Osteoblast (primary cell): Measurements from ENCODE around the gene PDP2. TPM values are rescaled to one million over a fixed set of nuclear protein-coding genes. Genes with fewer than 3 reads are reported as not detected.
A peak's percentile ranks its signal among the peaks of the same experiment; 100 is the strongest.

Source experiments
- DNase-seq: peaks from one replicate; pipeline ENCODE4 v3.0.0; 2011; ENCODE audit warnings: low spot score, mixed read lengths; ENCODE audit not compliant: insufficient read length; ENCODE audit errors: missing footprints
- H2AFZ ChIP-seq: 2 replicates; pipeline ENCODE4 v1.6.0; 2011; ENCODE audit warnings: mild to moderate bottlenecking, low read length
- H3K27ac ChIP-seq: 2 replicates; pipeline ENCODE4 v1.5.1; 2011; ENCODE audit warnings: mild to moderate bottlenecking, low read depth, low read length, moderate library complexity
- H3K27me3 ChIP-seq: 2 replicates; pipeline ENCODE4 v1.6.0; 2012; ENCODE audit warnings: mild to moderate bottlenecking, control low read depth, inconsistent platforms, low read length, moderate library complexity; ENCODE audit not compliant: insufficient read depth
- H3K36me3 ChIP-seq: 2 replicates; pipeline ENCODE4 v1.5.1; 2011; ENCODE audit warnings: mild to moderate bottlenecking, low read length, control low read depth, moderate library complexity; ENCODE audit not compliant: insufficient read depth
- H3K4me1 ChIP-seq: 2 replicates; pipeline ENCODE4 v1.5.1; 2011; ENCODE audit warnings: mild to moderate bottlenecking, low read length, control low read depth, moderate library complexity; ENCODE audit not compliant: insufficient read depth
- H3K4me2 ChIP-seq: 2 replicates; pipeline ENCODE4 v1.6.0; 2011; ENCODE audit warnings: mild to moderate bottlenecking, low read length; ENCODE audit not compliant: insufficient read depth
- H3K4me3 ChIP-seq: fragments of 200-600 bp; sonication (generic); 3 replicates; pipeline ENCODE4 v1.5.1; 2012; ENCODE audit warnings: mild to moderate bottlenecking, low read length, inconsistent platforms; ENCODE audit not compliant: insufficient read depth
- H3K79me2 ChIP-seq: 2 replicates; pipeline ENCODE4 v1.6.0; 2012; ENCODE audit warnings: mild to moderate bottlenecking, low read length, control low read depth, inconsistent platforms; ENCODE audit not compliant: insufficient read depth
- H3K9me3 ChIP-seq: 2 replicates; pipeline ENCODE4 v1.5.1; 2011; ENCODE audit warnings: low read depth, low read length, control low read depth
- H4K20me1 ChIP-seq: 2 replicates; pipeline ENCODE4 v1.6.0; 2012; ENCODE audit warnings: mild to moderate bottlenecking, low read length, control low read depth; ENCODE audit not compliant: insufficient read depth
- total RNA-seq: library from RNA; depleted of rRNA; stranded (reverse); fragments of >200 nt; gene quantifications from 2 replicates; pipeline ENCODE4 v1.2.3, GENCODE V29; 2012
- TF ChIP-seq, protein P1 (sequence below): IDR thresholded peaks from 2 replicates; pipeline ENCODE4 v1.5.1; 2011; ENCODE audit warnings: mild to moderate bottlenecking, low read depth, low read length, moderate library complexity; ENCODE audit errors: extremely low read depth

The PDP2 gene
- total RNA-seq, 1 donor, result 13.8 TPM

DNA sequence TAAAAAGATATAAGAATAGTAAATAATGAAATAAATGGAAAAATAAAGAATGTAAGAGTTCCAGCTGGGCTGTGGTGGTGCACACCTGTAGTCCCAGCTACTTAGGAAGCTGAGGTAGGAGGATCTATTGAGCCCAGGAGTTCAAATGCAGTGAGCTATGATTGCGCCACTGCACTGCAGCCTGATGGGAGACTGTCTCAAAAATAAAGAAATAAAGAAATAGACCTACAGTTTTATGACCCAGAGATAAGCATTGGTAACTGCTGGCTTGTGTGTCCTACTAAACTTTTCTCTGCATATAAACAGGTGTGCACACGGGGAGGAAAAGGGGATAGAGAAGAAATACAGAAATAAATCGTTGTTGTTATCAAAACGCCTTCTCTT is 7.8 kb upstream of the PDP2 start:
- Histone ChIP-seq H3K9me3 (no peaks in the 10 kb centered on the region), H4K20me1 (no peaks in the 10 kb centered on the region), H3K27me3 (no peaks in the 10 kb centered on the region), H3K4me1 (peaks cover 25% of the 10 kb centered on the region), H3K36me3 (no peaks in the 10 kb centered on the region), H3K27ac (peak overlapping the region; percentile 43), H3K79me2 (no peaks in the 10 kb centered on the region), H2AFZ (peak overlapping the region; percentile 88), H3K4me3 (peak overlapping the region; percentile 70), H3K4me2 (peak overlapping the region; percentile 82)
- no peak for DNase-seq
- TF ChIP-seq, protein P1, sequence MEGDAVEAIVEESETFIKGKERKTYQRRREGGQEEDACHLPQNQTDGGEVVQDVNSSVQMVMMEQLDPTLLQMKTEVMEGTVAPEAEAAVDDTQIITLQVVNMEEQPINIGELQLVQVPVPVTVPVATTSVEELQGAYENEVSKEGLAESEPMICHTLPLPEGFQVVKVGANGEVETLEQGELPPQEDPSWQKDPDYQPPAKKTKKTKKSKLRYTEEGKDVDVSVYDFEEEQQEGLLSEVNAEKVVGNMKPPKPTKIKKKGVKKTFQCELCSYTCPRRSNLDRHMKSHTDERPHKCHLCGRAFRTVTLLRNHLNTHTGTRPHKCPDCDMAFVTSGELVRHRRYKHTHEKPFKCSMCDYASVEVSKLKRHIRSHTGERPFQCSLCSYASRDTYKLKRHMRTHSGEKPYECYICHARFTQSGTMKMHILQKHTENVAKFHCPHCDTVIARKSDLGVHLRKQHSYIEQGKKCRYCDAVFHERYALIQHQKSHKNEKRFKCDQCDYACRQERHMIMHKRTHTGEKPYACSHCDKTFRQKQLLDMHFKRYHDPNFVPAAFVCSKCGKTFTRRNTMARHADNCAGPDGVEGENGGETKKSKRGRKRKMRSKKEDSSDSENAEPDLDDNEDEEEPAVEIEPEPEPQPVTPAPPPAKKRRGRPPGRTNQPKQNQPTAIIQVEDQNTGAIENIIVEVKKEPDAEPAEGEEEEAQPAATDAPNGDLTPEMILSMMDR, result no peak

- H3K36me3 ChIP-seq, result no peaks in the 10 kb centered on the region
- H3K4me2 ChIP-seq, result peak overlapping the region; percentile 82
- H3K9me3 ChIP-seq, result no peaks in the 10 kb centered on the region
- TF ChIP-seq, protein P1, result peak; percentile 96
- H3K27ac ChIP-seq, result peak overlapping the region; percentile 43
- H3K79me2 ChIP-seq, result no peaks in the 10 kb centered on the region
- no peaks in the 10 kb centered on the region for H3K27me3 ChIP-seq
- H4K20me1 ChIP-seq, result no peaks in the 10 kb centered on the region
- peak; percentile 97 for DNase-seq
- H2AFZ ChIP-seq, result peak overlapping the region; percentile 88
- H3K4me3 ChIP-seq, result peak overlapping the region; percentile 70
- H3K4me1 ChIP-seq, result peaks cover 29% of the 10 kb centered on the region
These were observed 7.2 kb upstream of the PDP2 start for GRCh38 chr16:66872943-66873684.

GRCh38 chr16:66873685-66874055 is 6.6 kb upstream of the PDP2 start:
- Histone ChIP-seq H3K9me3 (no peaks in the 10 kb centered on the region), H3K4me3 (no peak overlapping the region), H3K4me2 (no peak overlapping the region), H3K27ac (no peak overlapping the region), H3K4me1 (peaks cover 35% of the 10 kb centered on the region), H2AFZ (no peak overlapping the region), H3K79me2 (no peaks in the 10 kb centered on the region), H4K20me1 (no peaks in the 10 kb centered on the region), H3K27me3 (no peaks in the 10 kb centered on the region), H3K36me3 (no peaks in the 10 kb centered on the region)
- TF ChIP-seq, protein P1, result no peak
- DNase-seq, result no peak

GRCh38 chr16:66874079-66874775 is 6.1 kb upstream of the PDP2 start:
- H3K27ac ChIP-seq, result peak overlapping the region; percentile 71

More at GRCh38 chr16:66874079-66874775, 6.1 kb upstream of the PDP2 start:
- Histone ChIP-seq H4K20me1 (no peaks in the 10 kb centered on the region), H3K9me3 (no peaks in the 10 kb centered on the region), H3K4me2 (peak overlapping the region; percentile 65), H3K79me2 (no peaks in the 10 kb centered on the region), H2AFZ (no peak overlapping the region), H3K27me3 (no peaks in the 10 kb centered on the region), H3K4me3 (no peak overlapping the region), H3K36me3 (no peaks in the 10 kb centered on the region), H3K4me1 (peaks cover 35% of the 10 kb centered on the region)
- TF ChIP-seq, protein P1, result no peak
- DNase-seq, result no peak
